ENCODE measurements around the gene GPR15LG.

DNA sequence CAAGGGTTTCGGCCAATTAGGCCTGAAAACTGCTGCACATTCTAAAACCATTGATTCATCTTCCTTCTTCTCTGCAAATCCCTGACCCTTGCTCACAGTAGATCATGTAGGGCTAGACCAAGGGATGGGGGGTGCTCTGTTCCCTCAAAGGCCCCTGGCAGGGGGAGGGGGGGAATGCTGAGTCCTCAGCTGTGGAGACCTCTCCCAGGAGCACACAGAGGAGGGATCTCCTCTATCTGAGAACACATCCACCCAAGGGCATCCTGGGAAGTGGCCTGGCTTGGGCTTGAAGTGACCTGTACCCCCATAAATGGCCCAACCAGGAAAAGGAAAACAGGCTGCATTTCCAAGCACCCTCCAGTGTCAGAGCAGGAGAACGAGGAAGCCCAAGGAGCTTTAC is 19.7 kb downstream of the GPR15LG start:
- TF ChIP-seq, protein P1, sequence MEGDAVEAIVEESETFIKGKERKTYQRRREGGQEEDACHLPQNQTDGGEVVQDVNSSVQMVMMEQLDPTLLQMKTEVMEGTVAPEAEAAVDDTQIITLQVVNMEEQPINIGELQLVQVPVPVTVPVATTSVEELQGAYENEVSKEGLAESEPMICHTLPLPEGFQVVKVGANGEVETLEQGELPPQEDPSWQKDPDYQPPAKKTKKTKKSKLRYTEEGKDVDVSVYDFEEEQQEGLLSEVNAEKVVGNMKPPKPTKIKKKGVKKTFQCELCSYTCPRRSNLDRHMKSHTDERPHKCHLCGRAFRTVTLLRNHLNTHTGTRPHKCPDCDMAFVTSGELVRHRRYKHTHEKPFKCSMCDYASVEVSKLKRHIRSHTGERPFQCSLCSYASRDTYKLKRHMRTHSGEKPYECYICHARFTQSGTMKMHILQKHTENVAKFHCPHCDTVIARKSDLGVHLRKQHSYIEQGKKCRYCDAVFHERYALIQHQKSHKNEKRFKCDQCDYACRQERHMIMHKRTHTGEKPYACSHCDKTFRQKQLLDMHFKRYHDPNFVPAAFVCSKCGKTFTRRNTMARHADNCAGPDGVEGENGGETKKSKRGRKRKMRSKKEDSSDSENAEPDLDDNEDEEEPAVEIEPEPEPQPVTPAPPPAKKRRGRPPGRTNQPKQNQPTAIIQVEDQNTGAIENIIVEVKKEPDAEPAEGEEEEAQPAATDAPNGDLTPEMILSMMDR (IDR thresholded peaks at IDR 0.05; ENCODE audit: poor library complexity) = no peak
- TF ChIP-seq EZH2 (IDR thresholded peaks at IDR 0.05; ENCODE audit: borderline replicate concordance) (no peak), EZH2phosphoT487 (IDR thresholded peaks at IDR 0.05; ENCODE audit: low read depth, severe bottlenecking, unreplicated experiment) (no peak)
